ENCODE results near the gene CDH12.

- TF ChIP-seq CTCF (IDR thresholded peaks at IDR 0.05) (no peak), POLR2A (IDR thresholded peaks at IDR 0.05) (no peak), POLR2AphosphoS5 (IDR thresholded peaks at IDR 0.05) (no peak)
Measured at GRCh38 chr5:22708770-22709328, 144.3 kb downstream of the CDH12 start.
